ENCODE data around the gene ARHGAP6.

DNA sequence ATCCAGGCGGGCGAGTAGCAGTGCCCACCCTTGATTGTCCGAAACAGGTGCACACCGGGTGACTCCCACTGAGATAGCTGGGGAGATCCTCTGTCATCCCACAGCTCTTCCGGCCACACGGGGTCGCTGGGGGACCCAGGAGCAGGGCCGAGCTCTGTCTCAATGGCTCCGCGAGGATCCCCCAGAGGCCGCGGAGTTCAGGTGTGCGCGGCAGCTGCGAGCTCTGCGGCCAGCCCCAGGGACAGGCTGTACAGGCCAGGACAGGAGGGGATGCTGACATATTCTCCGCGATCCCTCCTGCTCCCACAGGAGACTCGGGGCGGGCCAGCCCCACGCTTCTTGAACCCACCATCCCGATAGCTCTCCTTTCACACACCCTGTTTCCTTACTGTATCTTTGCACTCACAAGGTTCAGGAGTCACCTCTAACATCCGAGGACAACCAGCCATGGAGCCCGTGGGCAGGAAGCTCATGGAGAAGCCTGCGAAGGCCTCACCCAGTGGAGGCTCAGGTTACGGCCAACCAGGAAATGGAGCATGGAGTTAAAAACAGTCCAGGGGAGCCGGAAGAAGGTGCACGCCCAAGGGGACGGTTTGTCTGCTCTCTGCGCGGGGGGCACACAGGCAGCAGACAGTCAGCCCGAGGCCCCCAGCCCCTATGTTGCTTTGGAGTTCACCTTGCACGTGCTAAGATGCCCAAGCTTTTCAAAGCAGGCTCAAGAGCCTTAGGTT, 450.4 kb downstream of the ARHGAP6 start:
- TF ChIP-seq, protein P1, sequence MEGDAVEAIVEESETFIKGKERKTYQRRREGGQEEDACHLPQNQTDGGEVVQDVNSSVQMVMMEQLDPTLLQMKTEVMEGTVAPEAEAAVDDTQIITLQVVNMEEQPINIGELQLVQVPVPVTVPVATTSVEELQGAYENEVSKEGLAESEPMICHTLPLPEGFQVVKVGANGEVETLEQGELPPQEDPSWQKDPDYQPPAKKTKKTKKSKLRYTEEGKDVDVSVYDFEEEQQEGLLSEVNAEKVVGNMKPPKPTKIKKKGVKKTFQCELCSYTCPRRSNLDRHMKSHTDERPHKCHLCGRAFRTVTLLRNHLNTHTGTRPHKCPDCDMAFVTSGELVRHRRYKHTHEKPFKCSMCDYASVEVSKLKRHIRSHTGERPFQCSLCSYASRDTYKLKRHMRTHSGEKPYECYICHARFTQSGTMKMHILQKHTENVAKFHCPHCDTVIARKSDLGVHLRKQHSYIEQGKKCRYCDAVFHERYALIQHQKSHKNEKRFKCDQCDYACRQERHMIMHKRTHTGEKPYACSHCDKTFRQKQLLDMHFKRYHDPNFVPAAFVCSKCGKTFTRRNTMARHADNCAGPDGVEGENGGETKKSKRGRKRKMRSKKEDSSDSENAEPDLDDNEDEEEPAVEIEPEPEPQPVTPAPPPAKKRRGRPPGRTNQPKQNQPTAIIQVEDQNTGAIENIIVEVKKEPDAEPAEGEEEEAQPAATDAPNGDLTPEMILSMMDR (conservative IDR thresholded peaks at IDR 0.05): no peak
- no peak for TF ChIP-seq ZFX (IDR thresholded peaks at IDR 0.05)

Data from C4-2B (cell line).